HL-60/S4 (cell line): ENCODE data around the gene AMMECR1.
"Not testable (repeated sequence)": the region's sequence is repeated elsewhere in the genome, so short reads cannot be mapped to it uniquely, and the experiment has no call there.

Experiments used
- in situ Hi-C: fragments of 300-500 bp; cut with MboI; formaldehyde crosslinking; loops from 2 replicates; pipeline ENCODE4 v1.14.3; 2022; ENCODE audit warnings: low sequenced_read_pairs

AMMECR1 gene

DNA sequence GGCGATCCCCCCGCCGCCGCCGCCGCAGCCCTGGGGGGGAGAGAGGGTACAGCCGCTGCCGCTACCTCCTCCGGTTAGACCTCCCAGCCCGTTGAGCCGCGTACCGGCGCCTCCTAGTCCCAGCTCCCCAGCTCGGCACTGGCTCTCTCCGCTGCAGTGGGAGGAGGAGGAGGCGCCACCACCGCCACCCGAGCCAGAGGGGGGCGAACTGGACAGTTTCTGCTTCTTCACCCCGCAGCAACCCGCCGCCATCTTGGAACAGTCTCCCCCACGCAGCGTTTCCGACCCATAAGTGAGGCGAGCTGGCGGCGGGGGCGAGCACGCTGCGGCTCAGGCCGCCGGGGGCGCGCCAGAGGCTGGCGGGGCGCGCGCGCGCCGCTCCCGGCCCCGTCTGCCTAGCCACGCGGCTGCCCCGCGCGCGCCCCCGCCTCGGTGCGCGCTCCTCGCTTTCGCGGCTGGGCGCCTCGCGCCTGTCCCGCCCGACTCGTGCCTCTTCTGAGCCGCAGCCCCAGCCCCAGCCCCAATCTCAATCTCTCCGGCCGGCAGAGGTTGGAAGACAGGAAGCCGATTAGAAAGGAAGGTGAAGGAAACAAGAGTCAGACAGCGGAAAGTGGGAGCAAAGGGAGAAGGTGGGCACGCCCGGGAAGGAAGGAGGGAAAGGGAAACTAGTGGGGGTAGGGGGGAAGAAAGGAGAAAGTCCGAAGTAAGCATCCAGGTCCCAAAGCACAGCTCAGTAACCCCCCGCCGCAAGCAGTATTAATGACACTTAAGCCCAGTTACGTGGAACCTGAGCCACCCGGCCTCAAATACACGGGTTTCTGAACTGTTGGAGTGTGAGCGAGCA, at the start of gene AMMECR1:
Gene AMMECR1 (minus strand): TSS at position 266 of the 844 bp plus-strand sequence. CDS start 14 bp downstream, at position 252.
- in situ Hi-C loops = no loop called here

DNA sequence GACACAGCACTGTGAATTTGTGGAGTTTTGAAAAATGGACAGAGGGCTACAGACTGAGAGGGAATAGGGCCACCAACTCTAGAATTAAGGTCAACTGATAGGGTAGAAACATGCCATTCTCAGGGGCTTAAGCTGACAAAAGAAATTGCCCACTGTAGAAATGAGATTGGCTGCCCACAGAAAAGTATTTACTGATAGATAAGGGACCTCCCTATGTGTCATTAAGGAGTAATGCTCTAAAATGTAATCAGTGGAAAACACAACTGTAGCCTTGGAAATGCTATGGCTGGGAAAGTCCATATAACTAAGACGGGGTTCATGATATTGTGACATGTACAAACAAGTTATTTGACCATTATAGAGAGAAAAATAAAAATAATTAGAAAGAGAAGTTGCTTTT, 45.4 kb upstream of the AMMECR1 start:
- in situ Hi-C loops = no loop called here

DNA sequence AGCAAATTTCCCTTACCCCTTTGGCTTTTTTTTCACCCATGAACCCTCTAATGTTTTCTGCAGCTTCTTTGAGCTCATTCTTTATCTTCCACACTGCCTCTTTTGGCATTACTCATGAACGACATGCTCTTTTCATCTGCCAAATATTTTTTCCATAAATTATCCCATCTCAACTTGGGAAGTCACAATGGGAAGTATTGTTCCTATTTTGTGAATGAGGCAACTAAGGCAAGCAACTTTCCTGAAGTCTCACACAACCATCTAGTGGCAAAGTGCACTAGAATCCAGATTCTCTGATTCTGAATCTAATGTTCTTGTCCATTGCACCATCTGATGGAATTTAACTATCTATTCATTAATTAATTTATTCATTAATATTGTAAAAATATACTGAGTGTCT, 41.4 kb upstream of the AMMECR1 start:
- in situ Hi-C loops = no loop called here

DNA sequence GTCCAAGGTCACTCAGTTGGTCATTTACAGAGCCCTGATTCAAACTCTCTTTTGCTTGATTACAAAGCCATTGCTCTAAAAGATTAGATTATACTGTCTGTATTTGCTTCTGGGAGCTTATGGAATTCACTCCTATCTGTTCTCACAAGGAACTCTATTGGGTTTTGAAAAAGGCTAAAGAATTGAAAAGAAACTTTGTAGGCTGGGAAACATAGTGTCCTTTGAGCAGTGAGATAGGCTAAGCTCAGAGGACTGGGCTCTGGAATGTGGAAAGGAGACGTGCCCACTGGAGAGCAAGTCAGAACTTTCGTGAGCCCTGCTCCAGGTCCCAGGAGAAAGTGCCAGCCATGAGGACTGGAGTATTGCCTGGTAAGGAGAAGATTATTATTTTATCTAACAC, 40.7 kb upstream of the AMMECR1 start, which contains the start of gene RTL9:
Gene RTL9 (plus strand): TSS at position 301 of the 400 bp plus-strand sequence. CDS start 91,770 bp downstream, outside the sequence.
- in situ Hi-C loops = no loop called here

DNA sequence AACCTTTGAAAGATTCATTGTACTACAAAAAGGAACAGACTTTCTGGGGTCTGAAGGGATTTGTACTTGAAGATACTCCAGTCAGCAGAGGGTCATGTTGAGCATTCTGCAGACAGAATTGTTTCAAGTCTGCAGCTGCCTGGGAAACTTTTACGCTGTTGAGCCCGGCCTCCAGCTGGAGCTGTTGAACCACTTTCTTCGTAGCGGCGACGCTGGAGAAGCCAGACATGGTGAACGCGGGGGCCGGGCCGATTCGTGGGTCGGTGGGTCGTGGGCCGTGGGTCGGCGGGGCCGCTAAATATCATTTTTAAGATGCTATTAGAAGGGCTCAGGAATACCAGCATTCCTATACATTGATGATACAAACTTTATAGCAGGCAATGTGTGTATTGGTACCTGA, 28.8 kb upstream of the AMMECR1 start:
- in situ Hi-C loops = no loop called here

DNA sequence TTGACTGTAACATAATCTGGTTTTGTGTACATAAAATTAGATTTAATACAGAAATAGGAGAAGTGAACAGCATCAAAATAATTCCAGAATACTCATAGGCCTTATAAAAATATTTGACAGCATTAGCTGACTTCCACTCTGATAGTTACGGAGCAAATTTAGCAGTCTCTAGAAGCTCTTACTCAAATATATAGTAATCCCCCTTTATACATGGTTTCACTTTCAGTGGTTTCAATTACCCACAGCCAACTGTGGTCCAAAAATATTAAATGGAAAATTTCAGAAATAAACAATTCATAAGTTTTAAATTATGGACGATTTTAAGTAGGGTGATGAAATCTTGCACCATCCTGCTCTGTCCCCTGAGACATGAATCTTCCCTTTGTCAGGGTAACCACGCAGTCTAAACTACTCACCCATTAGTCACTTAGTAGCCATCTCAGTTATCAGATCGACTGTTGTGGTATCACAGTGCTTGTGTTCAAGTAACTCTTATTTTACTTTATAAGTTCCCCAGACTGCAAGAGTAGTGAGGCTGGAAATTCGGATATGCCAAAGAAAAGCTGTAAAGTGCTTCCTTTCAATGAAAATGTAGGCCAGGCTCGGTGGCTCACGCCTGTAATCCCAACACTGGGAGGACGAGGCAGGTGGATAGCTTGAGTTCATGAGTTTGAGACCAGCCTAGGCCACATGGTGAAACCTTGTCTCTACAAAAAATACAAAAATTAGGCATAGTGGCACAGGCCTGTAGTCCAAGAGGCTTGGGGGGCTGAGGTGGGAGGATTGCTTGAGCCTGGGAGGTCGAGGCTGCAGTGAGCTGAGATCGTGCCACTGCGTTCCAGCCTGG, 23.5 kb upstream of the AMMECR1 start:
- in situ Hi-C loops = no loop called here

DNA sequence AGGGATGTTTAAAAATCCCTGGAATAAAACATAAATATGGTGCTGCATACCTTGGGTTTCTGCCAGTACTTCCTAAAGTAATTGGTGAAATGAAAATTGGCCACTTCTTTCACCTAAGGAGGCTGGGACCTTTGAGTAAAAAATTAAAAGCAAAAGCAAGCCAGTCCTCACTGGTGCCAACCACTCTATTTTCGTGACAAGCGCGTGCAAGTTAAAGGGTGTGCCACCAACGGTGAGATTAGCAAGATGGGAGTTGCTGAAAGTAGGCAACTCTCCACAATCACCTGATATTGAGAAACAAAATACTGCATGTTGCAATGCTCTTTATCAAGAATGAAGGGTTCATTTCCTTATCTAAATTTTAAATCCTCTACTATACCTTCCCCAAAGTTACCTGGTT, 21.1 kb upstream of the AMMECR1 start:
- in situ Hi-C loops = no loop called here

DNA sequence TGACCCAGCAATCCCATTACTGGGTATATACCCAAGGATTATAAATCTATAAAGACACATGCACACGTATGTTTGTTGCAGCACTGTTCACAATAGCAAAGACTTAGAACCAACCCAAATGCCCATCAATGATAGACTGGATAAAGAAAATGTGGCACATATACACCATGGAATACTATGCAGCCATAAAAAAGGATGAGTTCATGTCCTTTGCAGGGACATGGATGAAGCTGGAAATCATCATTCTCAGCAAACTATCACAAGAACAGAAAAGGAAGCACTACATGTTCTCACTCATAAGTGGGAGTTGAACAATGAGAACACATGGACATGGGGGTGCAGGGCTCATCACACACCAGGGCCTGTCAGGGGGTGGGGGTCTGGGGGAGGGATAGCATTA, 15.6 kb upstream of the AMMECR1 start:
- in situ Hi-C loops = not testable (repeated sequence)

DNA sequence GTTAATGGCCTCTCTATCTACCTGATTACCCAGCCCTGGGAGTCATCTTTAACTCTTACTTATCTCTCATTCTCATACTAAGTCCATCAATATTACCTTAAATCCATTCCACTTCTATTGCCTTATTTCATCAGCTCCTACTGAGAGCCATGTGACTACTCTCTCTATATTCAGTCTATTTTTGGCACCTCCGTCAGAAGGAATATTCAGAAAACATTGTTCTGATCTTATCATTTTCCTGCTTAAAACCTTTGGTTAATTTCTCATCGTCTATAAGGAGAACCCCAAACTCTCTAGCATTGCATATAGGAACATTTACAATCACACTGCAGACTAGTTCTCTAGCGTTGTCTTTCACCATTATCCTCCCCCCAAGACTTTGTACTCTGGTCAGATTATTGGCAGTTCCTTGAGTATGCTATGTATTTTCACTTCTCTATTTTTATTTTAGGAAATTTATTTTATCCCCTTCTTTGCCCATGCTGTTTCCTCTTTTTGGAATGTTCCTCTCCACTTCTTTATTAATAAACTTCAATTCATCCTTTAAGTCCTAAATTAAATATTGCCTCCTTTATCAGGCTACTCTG, 13.7 kb upstream of the AMMECR1 start:
- in situ Hi-C loops = no loop called here

DNA sequence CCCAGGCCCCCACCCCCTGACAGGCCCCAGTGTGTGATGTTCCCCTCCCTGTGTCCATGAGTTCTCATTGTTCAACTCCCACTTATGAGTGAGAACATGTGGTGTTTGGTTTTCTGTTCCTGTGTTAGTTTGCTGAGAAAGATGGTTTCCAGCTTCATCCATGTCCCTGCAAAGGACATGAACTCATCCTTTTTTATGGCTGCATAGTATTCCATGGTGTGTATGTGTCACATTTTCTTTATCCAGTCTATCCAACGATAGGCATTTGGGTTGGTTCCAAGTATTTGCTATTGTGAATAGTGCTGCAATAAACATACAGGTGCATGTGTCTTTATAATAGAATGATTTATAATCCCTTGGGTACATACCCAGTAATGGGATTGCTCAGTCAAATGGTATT, 10.7 kb upstream of the AMMECR1 start:
- in situ Hi-C loops = not testable (repeated sequence)

DNA sequence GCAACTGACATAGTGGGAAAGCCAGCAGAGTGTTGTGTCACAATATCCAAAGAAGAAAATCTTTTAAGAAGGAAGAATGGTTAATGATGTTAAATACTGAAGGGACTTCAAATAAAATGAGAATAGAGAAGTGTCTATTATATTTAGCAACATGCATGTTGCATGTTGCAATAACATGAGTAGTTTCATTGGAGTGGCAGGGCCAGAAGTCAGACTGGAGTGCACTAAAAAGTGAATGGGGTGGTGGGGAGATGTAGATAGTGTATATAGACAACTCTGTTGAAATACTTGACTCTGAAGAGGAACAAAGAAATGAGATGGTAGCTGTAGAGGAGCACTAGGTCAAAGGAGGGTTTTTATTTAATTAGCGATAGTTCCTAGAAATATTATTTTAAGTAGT, 9.5 kb upstream of the AMMECR1 start:
- in situ Hi-C loops = no loop called here

DNA sequence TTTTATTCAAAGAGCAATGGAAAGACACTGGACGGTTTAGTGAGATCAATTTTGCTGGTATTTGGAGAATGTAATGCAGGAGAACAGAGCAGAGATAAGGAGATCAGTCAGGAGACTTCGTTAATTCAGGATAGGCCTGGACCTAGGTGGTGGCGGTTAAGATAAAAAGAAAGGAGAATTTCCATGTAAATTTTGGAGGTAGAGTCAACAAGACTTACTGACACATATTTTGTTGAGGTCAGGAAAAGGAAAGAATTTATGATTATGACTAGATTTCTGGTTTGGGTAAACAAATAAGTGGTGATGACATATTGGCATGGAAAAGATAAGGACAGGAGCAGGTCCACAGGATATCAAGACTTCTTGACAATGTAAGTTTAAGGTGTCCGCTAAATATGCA, 8.8 kb upstream of the AMMECR1 start:
- in situ Hi-C loops = no loop called here

DNA sequence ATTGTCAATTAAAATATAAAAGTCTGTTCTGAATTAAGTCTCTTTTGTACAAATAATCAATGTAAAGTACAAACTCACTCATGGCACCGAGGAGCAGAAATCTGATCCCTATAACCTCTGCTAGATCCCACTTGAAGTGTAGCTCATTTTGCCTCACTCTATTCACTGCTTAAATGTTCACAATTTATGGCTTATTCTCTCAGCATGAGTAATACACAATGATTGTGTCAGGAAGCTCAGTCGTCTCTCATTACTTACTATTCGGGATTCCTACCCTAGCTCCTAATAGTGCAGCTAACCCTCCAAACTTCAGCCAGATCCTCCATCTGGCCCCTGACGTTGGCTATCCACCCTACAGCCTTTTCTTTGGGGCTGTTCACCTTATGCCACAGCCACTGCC, 4.7 kb upstream of the AMMECR1 start:
- in situ Hi-C loops = no loop called here

DNA sequence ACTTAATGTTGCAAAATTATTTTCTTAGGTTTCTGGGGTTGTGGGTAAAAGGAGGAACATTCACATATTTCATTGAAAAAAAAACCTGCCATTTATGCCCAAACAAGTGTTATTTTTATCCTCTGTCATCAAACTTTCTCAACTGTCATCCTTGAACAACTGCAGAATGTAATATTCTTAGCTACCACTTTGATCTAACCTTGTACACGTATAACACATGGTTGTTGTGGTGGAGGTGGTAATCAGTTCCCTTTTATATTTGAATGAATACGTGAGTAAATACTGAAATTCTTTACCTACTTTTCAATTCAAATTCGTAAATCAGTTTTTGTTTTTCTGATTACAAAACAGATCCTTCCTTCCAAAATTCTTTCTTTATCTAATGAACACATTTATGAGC, 3.8 kb upstream of the AMMECR1 start:
- in situ Hi-C loops = no loop called here

DNA sequence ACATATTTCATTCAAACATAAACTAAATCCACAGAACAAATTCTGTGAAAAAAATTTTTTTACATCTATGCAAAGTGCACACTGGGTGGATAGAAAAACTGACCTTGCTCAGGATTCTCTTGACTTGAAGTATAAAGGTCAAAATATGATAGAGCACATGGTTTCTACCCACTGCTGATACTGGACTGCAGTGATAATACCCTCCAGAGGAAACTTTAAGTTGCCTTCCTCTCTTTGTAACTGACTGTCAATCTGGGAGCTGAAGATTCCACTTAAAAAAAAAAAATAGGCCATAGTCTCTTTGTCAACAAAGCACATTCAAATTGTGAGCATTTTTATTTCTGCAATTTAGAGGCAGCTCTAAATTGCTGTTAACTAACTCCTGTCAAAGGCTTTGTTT, 3.2 kb upstream of the AMMECR1 start:
- in situ Hi-C loops = no loop called here

DNA sequence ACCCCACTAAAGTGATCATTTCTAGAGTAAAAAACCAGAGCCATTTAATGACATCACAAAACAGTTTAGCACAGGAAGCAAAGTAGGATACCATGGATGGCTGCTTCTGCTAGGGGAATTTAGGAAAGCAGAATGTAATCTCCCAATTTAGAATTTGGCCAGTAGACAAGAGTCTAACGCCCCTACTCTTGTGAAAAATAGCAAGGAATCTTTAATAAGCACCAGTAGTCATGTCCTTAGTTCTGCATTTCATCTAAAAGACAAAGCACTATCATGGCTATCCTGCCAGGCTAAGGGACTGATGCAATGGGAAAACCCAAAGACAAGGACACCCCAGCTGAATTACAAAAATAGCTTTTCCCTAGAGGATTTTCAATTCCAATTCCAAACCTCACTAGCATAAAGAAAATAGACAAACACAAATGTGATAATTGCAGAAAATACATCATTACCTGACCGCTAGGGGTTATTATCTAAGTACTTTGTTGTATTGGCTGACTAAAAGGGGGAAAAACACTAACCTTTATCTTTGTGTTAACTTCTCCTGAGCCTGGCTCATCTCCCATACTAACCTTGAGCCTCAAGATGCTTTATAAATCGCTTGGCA, 2.6 kb upstream of the AMMECR1 start:
- in situ Hi-C loops = no loop called here

DNA sequence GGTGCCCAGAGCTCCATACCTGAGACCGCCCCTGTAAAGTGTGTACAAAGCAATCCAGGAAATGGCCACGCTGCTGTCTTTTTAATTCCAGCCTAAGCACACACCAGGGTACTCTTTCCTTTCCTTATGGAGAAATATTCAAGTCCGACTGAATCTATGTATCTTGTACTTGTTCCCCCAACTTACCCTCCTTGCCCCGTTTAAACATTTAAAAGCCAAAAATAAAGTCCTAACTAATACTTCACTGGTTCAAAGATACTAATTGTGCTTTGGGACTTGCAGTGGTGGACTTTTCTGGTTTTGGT, 731 bp upstream of the AMMECR1 start:
- in situ Hi-C loops = no loop called here

DNA sequence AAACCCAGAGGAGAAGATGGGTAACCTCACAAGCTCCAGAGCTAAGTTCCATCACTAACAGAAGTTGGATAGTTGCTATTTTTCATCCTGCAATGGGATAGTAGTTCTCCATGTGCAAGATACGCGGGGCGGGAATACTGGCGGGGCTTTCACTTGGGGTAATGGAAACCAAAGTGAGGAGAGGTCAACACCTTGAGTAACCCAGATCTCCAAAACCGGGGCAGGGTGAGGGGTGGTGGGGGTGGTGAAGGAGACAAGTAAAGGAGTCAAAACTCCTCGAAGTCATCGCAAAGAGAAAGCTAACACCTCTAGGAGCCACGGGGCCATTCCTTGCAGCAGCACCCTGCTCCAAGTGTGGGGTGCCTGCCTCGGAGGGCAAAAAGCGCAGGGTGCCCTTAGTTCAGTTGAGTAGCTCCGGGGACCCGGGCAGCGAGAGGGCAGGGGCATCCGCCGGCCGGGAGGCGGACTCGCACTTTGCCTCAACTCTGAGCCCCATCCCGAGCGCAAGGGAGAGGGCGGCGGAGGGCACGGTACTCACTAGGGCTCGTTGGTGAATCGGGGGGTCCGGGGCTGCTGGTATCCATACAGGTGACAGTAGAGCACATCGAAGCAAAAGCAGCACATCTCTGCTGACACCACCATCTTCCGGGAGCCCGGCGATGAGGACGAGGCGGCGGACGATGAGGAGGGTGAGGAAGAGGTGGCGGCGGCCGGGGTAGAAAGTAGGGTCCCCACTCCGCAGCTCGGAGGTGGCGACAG, 645 bp downstream of the AMMECR1 start:
- in situ Hi-C loops = no loop called here

DNA sequence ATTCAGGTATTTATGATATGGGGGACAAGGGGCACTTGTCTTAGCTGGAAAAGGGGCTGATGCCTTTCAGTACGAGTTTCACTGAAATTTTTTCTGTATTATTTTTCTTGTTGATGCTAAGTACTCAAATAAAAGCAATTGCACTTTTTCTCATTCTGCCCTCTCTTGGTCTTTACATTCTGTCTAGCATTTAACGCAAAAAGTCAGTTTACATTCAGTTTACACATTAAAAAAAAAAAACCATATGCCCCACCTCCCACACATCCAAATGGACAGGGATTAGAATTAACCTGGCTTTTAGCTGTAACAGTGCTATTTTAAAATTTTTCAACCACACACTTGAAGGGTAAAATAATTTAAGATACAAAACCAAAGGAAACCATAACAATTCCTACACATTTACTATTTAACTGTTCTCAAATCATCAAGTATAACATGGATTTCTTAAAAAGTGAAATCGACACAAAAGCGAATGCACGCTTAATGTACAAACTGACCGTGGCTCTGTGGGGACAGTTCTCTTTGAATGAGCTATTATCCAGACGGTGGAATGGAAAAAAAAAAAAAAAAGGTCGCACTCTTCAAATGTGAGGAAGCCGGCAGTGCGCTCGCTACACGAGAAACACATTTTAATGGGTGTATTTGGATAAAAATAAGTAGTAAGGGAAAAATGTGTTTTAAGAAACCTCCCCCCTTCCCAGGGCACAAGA, 1.4 kb downstream of the AMMECR1 start:
- in situ Hi-C loops = no loop called here

DNA sequence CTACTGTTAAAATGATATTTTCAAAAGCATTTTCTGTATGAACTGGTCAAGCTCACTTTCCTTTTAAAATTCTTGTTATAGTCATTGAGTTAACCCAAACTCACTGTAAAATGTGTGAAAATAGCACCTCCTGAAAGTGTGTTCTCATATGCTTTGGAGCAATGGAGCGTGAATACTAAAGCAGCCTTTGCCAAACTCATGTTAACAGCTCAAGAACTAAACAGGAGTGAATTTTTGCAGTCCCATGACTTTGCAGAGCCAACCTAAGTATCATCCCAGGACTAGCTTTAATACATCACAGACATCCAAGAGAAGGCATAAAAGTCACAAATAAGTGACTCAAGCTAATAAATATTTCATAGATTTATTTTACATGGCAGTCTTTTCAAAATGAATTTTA, 2.3 kb downstream of the AMMECR1 start:
- in situ Hi-C loops = no loop called here
